22Rv1 (cell line): ENCODE measurements around the gene SMYD3.

ENCODE experiments used
- H3K27ac ChIP-seq: fragments of 450-650 bp; 2 replicates; pipeline ENCODE4 v1.5.1; 2017
- ZFX ChIP-seq: fragments of 450-650 bp; IDR thresholded peaks from 2 replicates; pipeline ENCODE4 v1.6.1; 2017; ENCODE audit warnings: antibody characterized with exemption, borderline replicate concordance
- TF ChIP-seq, protein P1 (sequence below): fragments of 450-650 bp; IDR thresholded peaks from 2 replicates; pipeline ENCODE4 v1.5.1; 2017; ENCODE audit warnings: mild to moderate bottlenecking

The SMYD3 gene

DNA sequence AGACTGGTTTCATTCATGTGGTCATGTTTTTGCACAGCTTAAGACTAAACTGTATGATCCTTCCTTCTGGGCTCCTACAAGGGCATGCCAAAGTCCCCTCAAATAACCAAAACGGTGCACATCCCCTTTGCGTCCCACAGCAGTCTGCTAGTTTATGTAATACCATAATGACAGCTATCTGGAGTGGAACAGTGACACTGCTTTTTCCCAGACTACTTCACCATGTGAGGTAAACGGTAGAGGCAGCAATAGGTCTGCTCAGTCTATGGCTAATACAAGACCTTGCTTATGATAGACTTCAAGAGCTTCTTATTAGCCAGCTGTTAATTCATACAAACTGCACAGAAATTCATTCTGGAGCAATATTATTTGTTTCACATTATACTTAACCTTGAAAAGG lies 395.5 kb downstream of the SMYD3 start:
- no peak for TF ChIP-seq ZFX
- TF ChIP-seq, protein P1, sequence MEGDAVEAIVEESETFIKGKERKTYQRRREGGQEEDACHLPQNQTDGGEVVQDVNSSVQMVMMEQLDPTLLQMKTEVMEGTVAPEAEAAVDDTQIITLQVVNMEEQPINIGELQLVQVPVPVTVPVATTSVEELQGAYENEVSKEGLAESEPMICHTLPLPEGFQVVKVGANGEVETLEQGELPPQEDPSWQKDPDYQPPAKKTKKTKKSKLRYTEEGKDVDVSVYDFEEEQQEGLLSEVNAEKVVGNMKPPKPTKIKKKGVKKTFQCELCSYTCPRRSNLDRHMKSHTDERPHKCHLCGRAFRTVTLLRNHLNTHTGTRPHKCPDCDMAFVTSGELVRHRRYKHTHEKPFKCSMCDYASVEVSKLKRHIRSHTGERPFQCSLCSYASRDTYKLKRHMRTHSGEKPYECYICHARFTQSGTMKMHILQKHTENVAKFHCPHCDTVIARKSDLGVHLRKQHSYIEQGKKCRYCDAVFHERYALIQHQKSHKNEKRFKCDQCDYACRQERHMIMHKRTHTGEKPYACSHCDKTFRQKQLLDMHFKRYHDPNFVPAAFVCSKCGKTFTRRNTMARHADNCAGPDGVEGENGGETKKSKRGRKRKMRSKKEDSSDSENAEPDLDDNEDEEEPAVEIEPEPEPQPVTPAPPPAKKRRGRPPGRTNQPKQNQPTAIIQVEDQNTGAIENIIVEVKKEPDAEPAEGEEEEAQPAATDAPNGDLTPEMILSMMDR = no peak
- H3K27ac ChIP-seq = no peak overlapping the region

GRCh38 chr1:246110343-246111219 lies 396.5 kb downstream of the SMYD3 start:
- no peak for TF ChIP-seq ZFX
- TF ChIP-seq, protein P1 = no peak
- H3K27ac ChIP-seq = no peak overlapping the region

- no peak for TF ChIP-seq ZFX
- TF ChIP-seq, protein P1 = no peak
- no peak overlapping the region for H3K27ac ChIP-seq
Observed at GRCh38 chr1:246108278-246108925, 398.7 kb downstream of the SMYD3 start.

DNA sequence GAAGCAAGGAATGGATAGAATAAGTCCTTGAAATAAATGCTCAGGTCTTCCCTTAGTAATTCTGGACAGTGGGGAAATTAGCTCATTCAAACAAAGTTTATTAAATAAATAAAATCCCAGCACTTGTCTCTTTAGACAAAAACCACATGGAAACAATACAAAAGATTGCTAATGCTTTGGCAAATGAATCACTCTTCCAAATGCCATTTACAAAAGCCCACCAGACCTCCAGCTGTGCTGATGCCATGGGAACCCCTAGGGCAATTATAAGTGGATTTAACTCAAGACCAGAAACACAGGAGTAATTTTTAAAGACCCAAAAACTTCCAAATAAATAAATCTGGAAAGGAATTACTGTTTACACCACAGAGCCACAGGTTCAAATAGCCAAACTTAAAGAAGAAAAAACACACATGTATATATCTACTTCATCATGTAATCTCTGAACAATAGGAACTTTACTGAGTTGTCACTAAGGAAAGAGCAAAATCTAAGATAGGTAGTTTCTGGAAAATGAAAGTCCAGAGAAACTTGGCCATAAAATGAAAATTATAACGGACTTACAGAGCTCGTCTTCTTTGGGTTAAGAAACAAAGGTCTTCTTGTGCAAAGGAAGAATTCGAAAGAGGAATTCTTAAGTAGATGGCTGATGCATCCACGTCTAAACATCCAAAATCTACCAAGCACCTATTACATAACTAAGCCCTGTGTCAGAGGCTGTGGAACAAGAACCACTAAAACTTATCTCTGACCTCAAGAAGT lies 399.4 kb downstream of the SMYD3 start:
- no peak for TF ChIP-seq ZFX
- TF ChIP-seq, protein P1 = no peak
- H3K27ac ChIP-seq = no peak overlapping the region

DNA sequence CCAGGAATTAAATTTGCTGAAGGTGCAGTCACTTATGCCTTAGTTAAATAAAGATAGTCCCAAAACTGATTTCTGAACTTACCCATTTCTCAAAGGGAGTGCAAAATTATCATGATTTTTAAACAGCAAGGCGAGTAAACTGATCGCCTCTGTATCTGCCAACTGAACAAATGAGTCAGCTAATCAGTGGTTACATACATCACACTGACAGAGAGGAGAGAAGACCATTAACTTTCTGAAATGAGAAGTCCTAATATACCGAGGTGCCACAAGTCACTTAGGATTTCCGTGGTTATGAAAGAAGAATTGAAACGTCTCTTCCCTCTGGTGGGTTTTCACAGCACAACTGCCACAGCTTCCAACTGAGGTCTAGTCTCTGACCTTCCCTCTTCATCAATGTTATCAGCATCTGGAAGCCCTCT lies 400.7 kb downstream of the SMYD3 start:
- TF ChIP-seq ZFX = no peak
- TF ChIP-seq, protein P1 = no peak
- H3K27ac ChIP-seq = no peak overlapping the region

- H3K27ac ChIP-seq = no peak overlapping the region
- TF ChIP-seq, protein P1 = no peak
- TF ChIP-seq ZFX = no peak
Observed at GRCh38 chr1:246104927-246105326, 402.2 kb downstream of the SMYD3 start.

DNA sequence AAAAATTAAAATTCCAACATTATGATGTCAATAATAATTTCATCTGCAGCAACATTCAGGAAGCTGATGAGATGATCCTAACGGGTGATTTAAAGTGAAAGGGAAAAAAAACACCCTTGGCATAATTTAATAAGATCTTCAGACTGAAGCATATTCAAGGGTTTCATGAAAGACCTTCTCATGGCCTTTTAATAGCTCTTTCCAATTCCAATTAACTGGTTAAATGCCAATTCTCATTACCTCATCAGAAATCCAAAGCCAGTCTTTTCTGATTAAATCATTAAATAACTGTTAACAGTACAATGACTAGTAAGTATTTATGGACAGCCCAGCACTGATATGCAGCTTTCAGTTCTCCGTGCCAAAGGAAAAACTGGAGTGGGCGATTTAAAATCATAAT lies 407.5 kb downstream of the SMYD3 start:
- TF ChIP-seq, protein P1 = no peak
- TF ChIP-seq ZFX = no peak
- no peak overlapping the region for H3K27ac ChIP-seq
